MCF 10A (cell line): Measurements from ENCODE around the gene HP1BP3. TPM values are rescaled to one million over a fixed set of nuclear protein-coding genes. Genes with fewer than 3 reads are reported as not detected.

Source experiments
- BruUV-seq: library from RNA; stranded (reverse); fragments of 400-500 nt; replicated peaks from 2 replicates; lab custom pipeline; 2021; lab: Mats Ljungman, UMichigan
- CTCF ChIA-PET: fragments of 300-600 bp; sonication (Branson Sonifier 250); formaldehyde crosslinking; extraction: SDS; loops from one replicate; lab custom pipeline; 2021; ENCODE audit warnings: antibody characterized with exemption, inconsistent platforms; lab: Yijun Ruan, JAX
- POLR2A ChIA-PET: fragments of 300-600, 350-650 bp; sonication (Branson Sonifier 250); formaldehyde crosslinking; extraction: SDS; loops from one replicate; lab custom pipeline; 2020; ENCODE audit warnings: antibody characterized with exemption, inconsistent platforms; lab: Yijun Ruan, JAX
- DNase-seq: peaks from one replicate; pipeline ENCODE4 v3.0.0-alpha.2; 2018; ENCODE audit not compliant: unreplicated experiment
- H3K27ac Mint-ChIP-seq: one replicate; pipeline ENCODE4 v1.8.0; 2022; ENCODE audit warnings: mild to moderate bottlenecking, low read depth, mixed read lengths; ENCODE audit not compliant: unreplicated experiment
- H3K27me3 Mint-ChIP-seq: one replicate; pipeline ENCODE4 v1.8.0; 2022; ENCODE audit warnings: mixed read lengths; ENCODE audit not compliant: insufficient read depth, unreplicated experiment
- H3K36me3 Mint-ChIP-seq: one replicate; pipeline ENCODE4 v1.8.0; 2022; ENCODE audit warnings: mild to moderate bottlenecking, moderate library complexity, mixed read lengths; ENCODE audit not compliant: insufficient read depth, unreplicated experiment
- H3K4me1 Mint-ChIP-seq: one replicate; pipeline ENCODE4 v1.8.0; 2022; ENCODE audit warnings: mixed read lengths; ENCODE audit not compliant: insufficient read depth, unreplicated experiment
- H3K4me3 Mint-ChIP-seq: one replicate; pipeline ENCODE4 v1.8.0; 2022; ENCODE audit warnings: mild to moderate bottlenecking, moderate library complexity, mixed read lengths; ENCODE audit not compliant: unreplicated experiment
- H3K9me3 Mint-ChIP-seq: one replicate; pipeline ENCODE4 v1.8.0; 2022; ENCODE audit warnings: mixed read lengths; ENCODE audit not compliant: unreplicated experiment
- CTCF ChIP-seq: fragments of 200-600 bp; IDR thresholded peaks from one replicate; pipeline ENCODE4 v1.8.0; 2022; ENCODE audit warnings: antibody characterized with exemption, mild to moderate bottlenecking; ENCODE audit not compliant: unreplicated experiment
- intact Hi-C: fragments of 100-400 bp; cut with micrococcal nuclease; formaldehyde crosslinking; loops from 2 replicates; pipeline ENCODE4 v1.14.1; 2022
- total RNA-seq: library from RNA; stranded (reverse); gene quantifications from 2 replicates; pipeline ENCODE4 v1.2.3, GENCODE V29; 2022

HP1BP3 gene
- total RNA-seq, 1 experiment from 2014 or later: 247 TPM

DNA sequence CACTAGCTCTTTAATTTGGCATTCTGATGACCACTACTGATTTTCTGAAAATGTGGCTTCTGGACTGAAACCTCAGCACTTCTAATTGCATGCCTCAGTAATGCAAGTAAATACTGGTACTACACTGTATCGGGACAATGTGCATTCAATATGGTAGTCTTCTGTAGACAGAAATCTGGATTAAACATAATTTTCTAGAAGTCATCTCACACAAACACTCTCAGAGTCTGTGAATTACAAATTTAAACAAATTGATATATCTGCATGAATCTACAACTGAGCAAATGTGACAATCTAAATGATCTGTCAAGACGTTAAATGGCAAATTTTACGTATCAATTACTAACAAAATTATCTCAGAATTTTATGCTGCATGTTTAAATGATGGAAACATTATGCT, 23.7 kb downstream of the HP1BP3 start:
- Mint-ChIP-seq H3K27me3 (no peaks in the 10 kb centered on the region), H3K36me3 (peaks cover 100% of the 10 kb centered on the region), H3K4me1 (no peaks in the 10 kb centered on the region), H3K4me3 (no peak overlapping the region), H3K9me3 (no peaks in the 10 kb centered on the region), H3K27ac (no peak overlapping the region)
- intact Hi-C loops: no loop called here
- no peak for TF ChIP-seq CTCF
- POLR2A ChIA-PET: interaction anchor here (0.9 to 1.1 kb wide), 3 partner anchors 11 to 432 kb away, joined by 3 to 4 read pairs (median 4); no protein-coding TSS in a partner anchor
- CTCF ChIA-PET: interaction anchor here (0.7 to 0.9 kb wide), 2 partner anchors 66 to 178 kb away, joined by 3 read pairs; no protein-coding TSS in a partner anchor
- no TSS peak for BruUV-seq
- DNase-seq: no peak

DNA sequence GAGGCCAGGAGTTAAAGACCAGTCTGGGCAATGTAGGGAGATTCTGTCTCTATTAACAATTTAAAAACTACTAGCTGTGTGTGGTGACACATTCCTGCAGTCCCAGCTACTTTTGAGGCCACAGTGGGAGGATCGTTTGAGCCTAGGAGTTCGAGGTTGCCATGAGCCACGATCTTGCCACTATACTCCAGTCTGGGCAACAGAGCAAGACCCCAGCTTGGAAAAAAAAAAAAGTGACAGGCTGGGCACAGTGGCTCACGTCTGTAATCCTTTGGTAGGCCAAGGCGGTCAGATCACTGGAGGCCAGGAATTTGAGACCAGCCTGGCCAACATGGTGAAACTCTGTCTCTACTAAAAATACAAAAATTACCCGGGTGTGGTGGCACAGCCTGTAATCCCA, 26.8 kb downstream of the HP1BP3 start:
- Mint-ChIP-seq H3K4me3 (no peak overlapping the region), H3K4me1 (no peaks in the 10 kb centered on the region), H3K27ac (no peak overlapping the region), H3K9me3 (no peaks in the 10 kb centered on the region), H3K27me3 (no peaks in the 10 kb centered on the region), H3K36me3 (peaks cover 100% of the 10 kb centered on the region)
- intact Hi-C loops: no loop called here
- POLR2A ChIA-PET: interaction anchor here (0.9 kb wide), 1 partner anchor 26 kb away, joined by 3 read pairs; no protein-coding TSS in a partner anchor
- no peak for TF ChIP-seq CTCF
- DNase-seq: no peak
- BruUV-seq: no TSS peak
- CTCF ChIA-PET: no interaction called here

GRCh38 chr1:20753589-20753988, 33.5 kb downstream of the HP1BP3 start:
- no TSS peak for BruUV-seq
- CTCF ChIA-PET: no interaction called here
- peaks cover 87% of the 10 kb centered on the region for H3K36me3 Mint-ChIP-seq
- TF ChIP-seq CTCF: no peak
- no peaks in the 10 kb centered on the region for H3K4me1 Mint-ChIP-seq
- POLR2A ChIA-PET: no interaction called here
- DNase-seq: no peak
- intact Hi-C loops: no loop called here
- H3K4me3 Mint-ChIP-seq: no peak overlapping the region
- H3K9me3 Mint-ChIP-seq: no peaks in the 10 kb centered on the region
- no peaks in the 10 kb centered on the region for H3K27me3 Mint-ChIP-seq
- H3K27ac Mint-ChIP-seq: no peak overlapping the region

GRCh38 chr1:20751462-20751990, 35.6 kb downstream of the HP1BP3 start:
- BruUV-seq: no TSS peak
- TF ChIP-seq CTCF: no peak
- Mint-ChIP-seq H3K4me1 (no peaks in the 10 kb centered on the region), H3K27me3 (no peaks in the 10 kb centered on the region), H3K4me3 (no peak overlapping the region), H3K36me3 (peaks cover 87% of the 10 kb centered on the region), H3K27ac (no peak overlapping the region), H3K9me3 (no peaks in the 10 kb centered on the region)
- intact Hi-C loops: no loop called here
- CTCF ChIA-PET: interaction anchor here (0.6 to 1.6 kb wide), 5 partner anchors 16 to 443 kb away, joined by 3 to 8 read pairs (median 4); no protein-coding TSS in a partner anchor
- POLR2A ChIA-PET: interaction anchor here (0.6 to 0.8 kb wide), 2 partner anchors 15 to 1221 kb away, joined by 3 read pairs; no protein-coding TSS in a partner anchor
- DNase-seq: no peak
